GM13976 (cell line): ENCODE results near the gene GABBR2.

ENCODE experiments used
- DNase-seq: peaks from one replicate; pipeline ENCODE4 v3.0.0; 2012; ENCODE audit warnings: low spot score
- in situ Hi-C: fragments of 300-500 bp; cut with MboI; formaldehyde crosslinking; loops from one replicate; pipeline ENCODE4 v1.12.0; 2022; ENCODE audit warnings: low sequenced_read_pairs, mixed read lengths, inconsistent platforms; ENCODE audit not compliant: unreplicated experiment
- TF ChIP-seq, protein P1 (sequence below): IDR thresholded peaks from 2 replicates; pipeline ENCODE4 v1.5.1; 2012; ENCODE audit warnings: borderline replicate concordance, mild to moderate bottlenecking; ENCODE audit not compliant: insufficient read depth; ENCODE audit errors: extremely low read depth, missing control alignments, control extremely low read depth

GABBR2 gene

DNA sequence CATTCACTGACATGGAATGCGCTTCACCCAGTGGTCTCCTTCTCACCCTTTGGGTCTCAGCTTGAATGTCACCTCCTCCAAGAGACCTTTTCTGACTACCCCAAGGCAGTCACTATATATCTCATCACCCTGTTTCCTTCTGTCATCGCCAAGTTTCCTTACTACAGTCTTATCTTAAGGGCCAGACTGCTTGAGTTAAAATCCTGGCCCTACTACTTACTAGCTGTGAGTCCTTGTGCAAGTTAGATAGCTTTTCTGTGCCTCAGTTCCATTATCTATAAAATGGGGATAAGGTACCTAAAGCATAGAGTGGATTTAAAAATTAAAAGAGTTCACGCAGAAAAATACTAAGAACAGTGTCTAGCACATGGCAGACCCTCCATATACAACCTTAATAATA lies 132.4 kb downstream of the GABBR2 start:
- in situ Hi-C loops: no loop called here
- no peak for DNase-seq
- TF ChIP-seq, protein P1, sequence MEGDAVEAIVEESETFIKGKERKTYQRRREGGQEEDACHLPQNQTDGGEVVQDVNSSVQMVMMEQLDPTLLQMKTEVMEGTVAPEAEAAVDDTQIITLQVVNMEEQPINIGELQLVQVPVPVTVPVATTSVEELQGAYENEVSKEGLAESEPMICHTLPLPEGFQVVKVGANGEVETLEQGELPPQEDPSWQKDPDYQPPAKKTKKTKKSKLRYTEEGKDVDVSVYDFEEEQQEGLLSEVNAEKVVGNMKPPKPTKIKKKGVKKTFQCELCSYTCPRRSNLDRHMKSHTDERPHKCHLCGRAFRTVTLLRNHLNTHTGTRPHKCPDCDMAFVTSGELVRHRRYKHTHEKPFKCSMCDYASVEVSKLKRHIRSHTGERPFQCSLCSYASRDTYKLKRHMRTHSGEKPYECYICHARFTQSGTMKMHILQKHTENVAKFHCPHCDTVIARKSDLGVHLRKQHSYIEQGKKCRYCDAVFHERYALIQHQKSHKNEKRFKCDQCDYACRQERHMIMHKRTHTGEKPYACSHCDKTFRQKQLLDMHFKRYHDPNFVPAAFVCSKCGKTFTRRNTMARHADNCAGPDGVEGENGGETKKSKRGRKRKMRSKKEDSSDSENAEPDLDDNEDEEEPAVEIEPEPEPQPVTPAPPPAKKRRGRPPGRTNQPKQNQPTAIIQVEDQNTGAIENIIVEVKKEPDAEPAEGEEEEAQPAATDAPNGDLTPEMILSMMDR: no peak

DNA sequence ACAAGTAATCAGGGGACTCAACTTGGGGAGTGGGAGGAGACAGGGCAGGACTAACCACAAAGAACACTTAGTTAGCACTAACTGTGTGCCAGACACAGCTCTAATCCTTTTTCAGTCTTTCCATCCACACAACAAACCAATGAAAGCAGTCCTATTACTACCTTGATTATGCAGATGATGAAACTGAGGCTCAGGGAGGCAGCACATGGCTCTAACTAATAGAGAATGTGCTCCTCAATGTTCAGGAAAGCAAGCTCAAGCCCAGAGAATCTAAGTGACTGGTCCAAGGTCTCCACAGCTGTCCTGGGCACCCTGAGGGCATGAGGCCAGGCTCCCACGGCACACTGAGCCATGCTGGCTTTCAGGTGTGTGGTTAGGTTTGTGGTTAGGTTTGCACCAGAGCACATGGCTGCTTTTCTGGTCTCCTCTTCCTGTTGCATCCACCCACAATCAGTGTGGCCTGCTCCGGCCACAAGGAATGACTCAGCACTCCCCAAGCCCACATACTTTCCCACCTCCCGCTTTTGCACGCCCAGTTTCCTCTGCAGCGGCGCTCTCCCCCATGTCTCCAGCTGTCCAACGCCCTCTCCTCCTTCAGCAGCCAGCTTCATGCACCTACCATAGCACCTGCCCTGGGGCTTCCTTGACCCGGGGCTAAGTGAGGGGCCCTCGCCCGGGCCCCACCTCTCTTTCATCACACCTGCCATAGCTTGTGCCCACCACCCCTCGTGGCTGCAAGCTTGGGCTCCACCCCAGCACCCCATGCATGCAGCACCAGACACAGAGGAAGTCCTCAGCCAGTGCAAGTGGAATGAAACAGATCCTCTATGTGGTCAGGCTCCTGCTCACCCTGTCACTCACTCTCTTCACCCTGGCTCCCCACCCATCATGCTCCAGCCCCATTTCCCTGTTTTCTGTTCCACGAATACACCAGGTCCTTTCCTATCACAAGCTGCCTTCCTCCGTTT lies 133.1 kb downstream of the GABBR2 start:
- in situ Hi-C loops: no loop called here
- peak; percentile 78 for DNase-seq
- TF ChIP-seq, protein P1: no peak

DNA sequence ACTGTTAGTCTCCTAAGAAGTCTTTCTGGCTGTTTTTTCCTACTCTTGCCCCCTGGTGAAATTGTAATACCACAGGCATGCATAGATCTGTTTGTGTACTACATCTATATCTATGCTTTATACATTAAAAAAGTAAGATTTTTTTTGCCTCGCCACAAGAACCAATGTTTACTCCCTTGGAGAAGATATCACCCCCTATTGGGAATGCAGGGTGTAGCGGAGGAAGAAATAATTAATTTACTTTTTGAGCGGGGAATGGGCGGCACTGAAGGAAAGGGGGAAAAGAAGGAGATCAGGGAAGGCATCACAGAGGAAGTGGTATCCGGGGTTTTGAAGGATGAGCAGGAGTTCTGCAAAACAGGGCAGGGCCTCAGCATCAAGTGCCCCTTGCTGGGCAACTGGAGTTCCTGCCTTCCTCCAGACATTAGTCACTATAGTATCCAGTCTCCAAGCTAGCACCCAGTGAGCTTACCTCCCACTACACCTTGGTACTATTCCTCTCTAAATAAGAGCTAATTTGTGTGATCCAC lies 134.9 kb downstream of the GABBR2 start:
- DNase-seq: no peak
- in situ Hi-C loops: no loop called here
- TF ChIP-seq, protein P1: no peak

DNA sequence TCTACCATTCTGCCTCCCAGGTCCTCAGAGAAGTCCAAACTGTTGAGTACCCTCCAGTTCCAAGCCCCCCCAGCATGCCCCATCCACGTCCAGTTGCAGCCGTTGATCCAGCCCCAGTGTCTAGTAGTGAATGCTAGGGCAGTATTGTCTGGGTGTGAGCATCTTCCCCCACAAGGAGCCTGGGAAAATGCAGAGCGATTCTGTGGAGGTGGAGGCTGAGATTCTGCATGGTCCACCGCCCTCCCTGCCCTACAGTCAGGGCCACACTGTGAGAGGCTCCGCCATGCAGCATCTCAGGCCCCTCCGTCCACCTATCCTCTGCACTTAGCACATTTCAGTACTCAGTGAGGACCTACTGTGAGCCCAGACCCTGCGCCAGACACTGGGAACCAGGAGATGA lies 135.9 kb downstream of the GABBR2 start:
- in situ Hi-C loops: no loop called here
- no peak for DNase-seq
- TF ChIP-seq, protein P1: no peak

DNA sequence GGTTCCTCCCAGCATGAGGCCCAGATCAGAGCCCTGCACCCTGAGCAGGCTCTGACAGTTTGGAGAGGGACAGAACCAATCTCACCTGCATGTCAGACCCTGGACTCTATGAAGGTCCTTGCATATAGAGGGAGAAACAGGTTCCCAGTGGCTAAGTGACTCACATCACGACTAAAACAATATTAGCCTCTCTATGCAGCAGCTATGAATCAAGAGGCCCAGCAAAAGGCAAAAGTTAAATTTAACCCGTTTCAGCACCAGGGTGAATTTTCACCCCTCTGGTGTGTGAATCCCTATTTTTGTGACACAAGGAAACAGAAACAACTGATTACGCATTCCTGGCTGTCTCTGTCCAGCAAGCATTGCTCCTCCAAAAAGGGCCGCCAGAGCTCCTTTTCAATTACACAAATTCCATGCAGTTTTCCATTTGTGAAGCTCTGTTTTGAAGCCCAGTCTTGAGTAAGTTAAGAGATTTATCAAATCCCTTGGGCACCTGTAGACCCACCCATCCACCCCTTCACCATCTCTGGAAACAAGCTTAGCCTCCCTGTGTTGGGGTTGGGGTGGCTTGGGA lies 136.6 kb downstream of the GABBR2 start:
- TF ChIP-seq, protein P1: no peak
- no peak for DNase-seq
- in situ Hi-C loops: no loop called here

DNA sequence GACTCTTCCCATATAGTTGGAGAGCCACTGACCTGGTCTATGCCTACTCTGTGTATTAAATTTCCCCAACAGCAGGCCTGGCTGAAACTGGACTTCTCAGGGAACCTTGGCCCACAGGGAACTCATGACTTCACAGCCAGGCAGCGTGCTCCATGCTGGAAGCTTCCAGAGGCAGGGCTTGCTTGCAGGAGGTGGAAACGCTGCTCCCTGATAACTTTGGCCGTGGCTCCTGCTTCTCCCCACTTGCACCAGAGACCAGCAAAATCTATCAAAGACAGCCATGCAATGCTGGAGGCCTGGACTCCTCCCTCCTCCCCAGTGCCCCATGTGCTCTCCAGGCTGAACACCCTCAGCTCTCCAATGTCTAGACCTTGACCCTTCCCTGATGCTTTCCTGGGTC lies 137.1 kb downstream of the GABBR2 start:
- DNase-seq: no peak
- in situ Hi-C loops: no loop called here
- TF ChIP-seq, protein P1: no peak
